Activated effector memory CD4-positive, alpha-beta T cell treated with Interleukin-2 at 50 U/mL for 16 hours (primary cell): ENCODE results near the gene SUV39H2.
"Not testable (repeated sequence)": the region's sequence is repeated elsewhere in the genome, so short reads cannot be mapped to it uniquely, and the experiment has no call there.

Experiments used
- DNase-seq: peaks from one replicate; pipeline ENCODE4 v3.0.0-alpha.2; 2020

Gene SUV39H2, protein sequence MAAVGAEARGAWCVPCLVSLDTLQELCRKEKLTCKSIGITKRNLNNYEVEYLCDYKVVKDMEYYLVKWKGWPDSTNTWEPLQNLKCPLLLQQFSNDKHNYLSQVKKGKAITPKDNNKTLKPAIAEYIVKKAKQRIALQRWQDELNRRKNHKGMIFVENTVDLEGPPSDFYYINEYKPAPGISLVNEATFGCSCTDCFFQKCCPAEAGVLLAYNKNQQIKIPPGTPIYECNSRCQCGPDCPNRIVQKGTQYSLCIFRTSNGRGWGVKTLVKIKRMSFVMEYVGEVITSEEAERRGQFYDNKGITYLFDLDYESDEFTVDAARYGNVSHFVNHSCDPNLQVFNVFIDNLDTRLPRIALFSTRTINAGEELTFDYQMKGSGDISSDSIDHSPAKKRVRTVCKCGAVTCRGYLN

GRCh38 chr10:14878266-14879123, at the start of gene SUV39H2:
SUV39H2 (plus strand) TSS chr10:14878866; CDS start chr10:14878889, 23 bp downstream.
- peak; percentile 90 for DNase-seq

- no peak for DNase-seq
Measured at GRCh38 chr10:14833106-14833505, 45.6 kb upstream of the SUV39H2 start.

DNA sequence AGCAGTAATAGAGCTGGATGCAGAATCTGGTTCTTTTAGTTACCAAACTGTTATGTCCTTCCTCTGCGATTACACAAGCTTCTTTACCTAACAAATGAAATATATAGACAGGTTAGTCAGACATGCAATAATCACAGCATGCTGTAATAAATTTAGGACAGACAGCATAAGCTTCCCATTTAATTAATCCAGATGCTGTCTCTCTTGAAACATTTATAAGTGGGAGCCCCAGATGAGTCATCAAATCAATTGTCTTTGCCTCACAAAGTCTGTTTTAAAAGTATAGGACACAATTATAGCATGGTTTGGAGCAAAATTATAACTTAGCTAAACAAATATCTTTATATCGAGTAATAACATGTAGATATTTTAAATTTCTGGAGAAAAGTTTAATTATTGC, 42.5 kb upstream of the SUV39H2 start:
- no peak for DNase-seq

DNA sequence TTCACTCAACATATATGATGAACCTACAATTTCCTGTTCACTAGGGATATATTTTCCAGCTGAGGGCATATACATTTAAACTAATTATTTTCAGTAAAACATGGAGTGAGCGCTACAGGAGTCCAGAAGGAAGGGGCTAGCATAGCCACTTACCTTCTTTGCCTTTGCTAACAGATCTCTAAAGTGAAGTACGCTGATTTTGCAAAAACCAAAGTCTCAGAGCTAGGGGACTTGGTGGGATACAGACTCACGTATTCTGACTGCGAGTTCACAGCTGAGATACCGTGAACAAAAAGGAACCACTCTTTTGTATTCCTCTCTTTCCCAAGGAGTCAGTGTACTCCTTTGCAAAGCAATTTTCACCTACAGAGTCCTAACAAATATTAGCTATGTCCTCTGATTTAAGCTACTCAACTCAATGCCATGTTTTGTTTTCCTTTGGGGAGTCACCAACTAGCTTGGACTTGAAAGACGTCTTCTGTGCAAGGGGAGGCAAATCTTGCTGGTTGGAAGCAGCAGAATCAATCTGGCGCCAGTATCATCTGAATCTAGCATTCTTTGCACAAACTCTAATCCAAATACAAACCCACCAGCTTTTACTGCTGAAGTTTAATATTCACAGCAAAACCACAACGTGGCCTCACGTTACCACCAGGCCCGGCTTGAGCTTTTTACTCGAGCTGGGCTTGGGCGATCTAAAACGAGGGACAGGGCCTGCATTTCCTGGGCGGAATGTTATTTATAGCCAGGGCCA, 41.5 kb upstream of the SUV39H2 start:
- no peak for DNase-seq

GRCh38 chr10:14837757-14838581, 40.7 kb upstream of the SUV39H2 start, which contains the start of the genes CDNF, HSPA14 and MSANTD7:
CDNF (minus strand) TSS chr10:14838037; CDS start chr10:14837946, 91 bp downstream.
HSPA14 (plus strand) TSS chr10:14838306; CDS start chr10:14838403, 97 bp downstream.
MSANTD7 (plus strand) TSS chr10:14838306; CDS start chr10:14842285, 3,979 bp downstream.
- peak; percentile 98 for DNase-seq

DNA sequence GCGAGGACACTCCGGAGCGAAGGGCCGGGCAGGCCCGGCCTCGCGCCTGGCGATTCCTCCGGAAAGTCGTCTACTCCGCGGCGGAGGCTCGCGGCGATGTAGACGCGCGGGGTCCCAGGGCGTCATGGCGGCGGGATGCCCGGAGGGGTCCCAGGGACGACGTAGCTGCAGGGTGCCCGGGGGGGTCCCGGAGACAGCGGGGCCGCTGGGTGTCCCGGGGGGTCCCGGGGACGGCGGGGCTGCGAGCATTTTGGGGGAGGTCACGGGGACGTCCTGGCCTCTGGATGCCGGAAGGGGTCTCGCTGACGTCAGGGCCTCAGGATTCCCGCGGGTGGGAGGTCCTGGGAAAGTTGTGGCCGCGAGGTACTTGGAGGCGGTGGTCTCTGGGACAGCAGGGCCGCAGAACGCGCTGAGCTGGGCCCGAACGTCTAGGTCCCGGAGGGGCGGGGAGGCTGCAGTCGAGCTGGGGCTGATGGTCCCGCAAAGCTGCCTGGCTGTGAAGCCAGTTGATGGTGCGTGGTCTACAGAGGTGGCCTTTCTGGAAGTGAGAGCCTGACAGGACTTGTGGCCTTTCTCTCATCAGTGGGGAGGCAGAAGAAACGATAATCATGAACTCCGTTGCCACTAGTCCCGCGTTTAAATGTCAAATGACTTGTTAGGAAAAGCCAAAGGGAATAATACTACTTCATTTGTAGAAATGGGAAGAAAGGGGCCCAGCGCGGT, 39.9 kb upstream of the SUV39H2 start:
- DNase-seq: no peak

GRCh38 chr10:14839305-14839695, 39.4 kb upstream of the SUV39H2 start:
- DNase-seq: no peak

DNA sequence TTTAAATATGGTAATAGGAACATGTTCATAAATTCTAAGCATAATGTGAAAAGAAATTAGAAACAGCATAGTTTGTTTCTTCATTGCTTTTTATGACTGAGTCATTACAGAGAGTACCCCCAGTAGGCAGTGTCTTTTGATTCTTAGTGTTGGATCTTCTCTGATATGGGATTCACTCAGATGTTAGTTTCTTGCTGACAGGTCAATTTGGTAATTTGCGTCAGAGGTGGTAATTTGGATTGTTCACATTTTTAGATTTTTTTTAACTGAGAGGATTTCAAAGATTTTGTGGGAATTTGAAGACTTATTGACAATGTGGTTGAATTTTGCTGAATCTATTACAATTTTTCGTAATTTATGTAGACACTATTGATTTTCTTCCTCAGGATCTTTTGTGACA, 38.5 kb upstream of the SUV39H2 start:
- no peak for DNase-seq

- no peak for DNase-seq
Measured at GRCh38 chr10:14843327-14843988, 35.2 kb upstream of the SUV39H2 start.

DNA sequence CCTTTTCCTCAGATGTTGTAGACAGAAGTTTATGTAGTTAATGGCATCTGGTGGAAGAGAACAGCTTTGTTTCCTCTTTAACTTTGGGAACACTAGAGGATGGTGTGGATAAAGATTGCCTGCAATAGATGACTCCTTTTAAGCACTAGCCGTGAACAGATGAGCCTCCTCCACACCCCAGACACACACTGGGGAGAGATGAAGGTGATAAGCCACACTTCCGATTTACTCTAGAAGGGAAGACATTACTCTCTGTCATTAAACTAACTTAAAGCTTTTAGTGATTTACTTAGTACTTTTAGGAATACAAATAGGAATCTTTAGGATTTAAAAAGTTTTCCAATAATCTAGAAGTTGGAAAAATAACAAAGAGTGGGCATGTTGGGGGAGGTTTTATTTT, 33.7 kb upstream of the SUV39H2 start:
- no peak for DNase-seq

DNA sequence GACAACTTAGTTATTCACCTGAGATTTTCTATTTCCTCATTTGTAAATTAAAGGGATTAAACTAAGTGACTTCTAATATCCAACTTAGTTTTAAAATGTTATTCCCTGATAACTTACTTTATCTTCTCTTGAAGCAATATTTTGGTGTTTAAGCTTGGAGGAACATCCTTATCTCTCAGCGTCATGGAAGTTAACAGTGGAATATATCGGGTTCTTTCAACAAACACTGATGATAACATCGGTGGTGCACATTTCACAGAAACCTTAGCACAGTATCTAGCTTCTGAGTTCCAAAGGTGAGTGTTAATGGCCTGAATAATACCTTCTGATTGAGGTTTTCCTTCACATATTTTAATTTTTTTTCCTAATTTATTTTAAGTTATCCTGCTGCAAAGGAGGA, 26.4 kb upstream of the SUV39H2 start:
- DNase-seq: no peak

DNA sequence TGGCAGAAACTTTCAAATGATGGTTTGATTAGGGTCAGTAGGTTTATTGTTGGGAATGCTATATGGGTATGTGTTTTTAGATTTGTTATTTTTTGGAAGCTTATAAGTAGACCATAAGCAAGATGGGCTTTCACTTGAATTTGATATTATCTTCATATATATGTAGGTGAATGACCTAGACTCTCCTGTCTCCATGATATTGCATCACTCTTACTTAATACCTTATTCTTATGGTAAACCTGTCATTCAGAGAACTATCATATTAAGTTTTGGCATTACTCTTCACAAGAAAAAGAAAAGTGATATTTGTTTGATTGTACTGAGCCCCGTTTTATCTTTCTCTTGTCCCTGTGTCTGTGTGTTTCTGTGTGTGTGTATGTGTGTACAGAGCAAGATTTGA, 23.2 kb upstream of the SUV39H2 start:
- DNase-seq: no peak

- no peak for DNase-seq
Measured at GRCh38 chr10:14858338-14858960, 20.2 kb upstream of the SUV39H2 start.

GRCh38 chr10:14859043-14859442, 19.6 kb upstream of the SUV39H2 start:
- no peak for DNase-seq

GRCh38 chr10:14859775-14860174, 18.9 kb upstream of the SUV39H2 start:
- DNase-seq: no peak

GRCh38 chr10:14860791-14861190, 17.9 kb upstream of the SUV39H2 start:
- no peak for DNase-seq

- not testable (repeated sequence) for DNase-seq
Measured at GRCh38 chr10:14864466-14864865, 14.2 kb upstream of the SUV39H2 start.

- not testable (repeated sequence) for DNase-seq
Measured at GRCh38 chr10:14864871-14865270, 13.8 kb upstream of the SUV39H2 start.

DNA sequence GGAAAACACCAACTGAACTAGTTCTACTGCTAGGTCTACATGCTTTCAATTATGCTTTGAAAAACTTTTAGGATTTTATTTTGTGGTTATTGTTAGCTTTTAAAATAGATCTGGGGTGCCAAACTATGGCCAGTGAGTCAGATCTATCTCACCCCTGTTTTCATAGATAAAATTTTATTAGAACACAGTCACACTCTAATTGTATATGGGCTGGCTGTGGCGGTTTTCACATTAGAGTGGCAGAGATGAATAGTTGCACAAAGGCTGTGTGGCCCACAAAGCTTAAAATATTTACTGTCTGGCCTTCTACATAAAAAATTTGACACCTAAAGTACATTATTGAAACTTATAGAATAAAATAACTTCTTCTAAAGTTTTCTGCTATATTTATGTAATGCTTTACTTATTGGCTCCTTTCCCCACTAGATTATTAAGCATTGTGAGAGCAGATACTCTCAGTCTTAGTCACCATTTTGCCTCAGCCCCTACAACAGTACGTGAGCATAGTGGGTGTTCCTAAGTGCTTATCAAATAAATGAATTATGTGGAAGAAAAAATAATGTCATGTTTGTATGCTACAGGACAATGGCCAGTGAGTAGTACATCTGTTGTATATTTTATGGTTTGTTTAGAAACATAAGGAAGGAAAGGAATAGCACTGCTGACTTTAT, 5.4 kb upstream of the SUV39H2 start:
- DNase-seq: no peak

- DNase-seq: no peak
Measured at GRCh38 chr10:14875941-14876340, 2.7 kb upstream of the SUV39H2 start.
